HG02884 (cell line): ENCODE results near the gene EFHC1.
"Not testable (repeated sequence)": the region's sequence is repeated elsewhere in the genome, so short reads cannot be mapped to it uniquely, and the experiment has no call there.

Experiments
- ATAC-seq: cut with Tn5 transposase; IDR thresholded peaks from one replicate; pipeline ENCODE4 v1.9.1; 2021; ENCODE audit warnings: mild to moderate bottlenecking, moderate library complexity; ENCODE audit not compliant: unreplicated experiment

Gene EFHC1

GRCh38 chr6:52419809-52420667, at the start of gene EFHC1:
TSS of gene EFHC1 (plus strand) at chr6:52420342. CDS start at chr6:52420411, 69 bp downstream.
- ATAC-seq = peak; percentile 91

GRCh38 chr6:52371656-52372191, 48.4 kb upstream of the EFHC1 start:
- no peak for ATAC-seq

- no peak for ATAC-seq
These were observed 46.9 kb upstream of the EFHC1 start for GRCh38 chr6:52373151-52373690.

GRCh38 chr6:52374247-52374646, 45.9 kb upstream of the EFHC1 start:
- ATAC-seq = no peak

- no peak for ATAC-seq
These were observed 44.2 kb upstream of the EFHC1 start for GRCh38 chr6:52375780-52376556.

GRCh38 chr6:52376763-52377162, 43.4 kb upstream of the EFHC1 start:
- no peak for ATAC-seq

GRCh38 chr6:52377538-52378221, 42.5 kb upstream of the EFHC1 start:
- ATAC-seq = no peak

- ATAC-seq = no peak
These were observed 38.9 kb upstream of the EFHC1 start for GRCh38 chr6:52381249-52381648.

GRCh38 chr6:52384145-52384766, 35.9 kb upstream of the EFHC1 start:
- ATAC-seq = no peak

GRCh38 chr6:52385074-52385473, 35.1 kb upstream of the EFHC1 start:
- no peak for ATAC-seq

GRCh38 chr6:52388119-52388518, 32.0 kb upstream of the EFHC1 start:
- ATAC-seq = not testable (repeated sequence)

- no peak for ATAC-seq
These were observed 31.4 kb upstream of the EFHC1 start for GRCh38 chr6:52388790-52389189.

- ATAC-seq = no peak
These were observed 30.9 kb upstream of the EFHC1 start for GRCh38 chr6:52389264-52389625.

- peak; percentile 71 for ATAC-seq
These were observed 30.3 kb upstream of the EFHC1 start for GRCh38 chr6:52389626-52390360.

GRCh38 chr6:52390361-52390727, 29.8 kb upstream of the EFHC1 start:
- ATAC-seq = peak; percentile 43

- no peak for ATAC-seq
These were observed 28.5 kb upstream of the EFHC1 start for GRCh38 chr6:52391599-52391998.

- ATAC-seq = no peak
These were observed 27.2 kb upstream of the EFHC1 start for GRCh38 chr6:52392944-52393343.

- no peak for ATAC-seq
These were observed 26.4 kb upstream of the EFHC1 start for GRCh38 chr6:52393780-52394179.

GRCh38 chr6:52394251-52394666, 25.9 kb upstream of the EFHC1 start:
- peak; percentile 33 for ATAC-seq

GRCh38 chr6:52395969-52396368, 24.2 kb upstream of the EFHC1 start:
- ATAC-seq = no peak
